ENCODE measurements around the gene CTTNBP2NL.
"Not testable (repeated sequence)": the region's sequence is repeated elsewhere in the genome, so short reads cannot be mapped to it uniquely, and the experiment has no call there.

Gene CTTNBP2NL

GRCh38 chr1:112397841-112398240 is 1.8 kb downstream of the CTTNBP2NL start:
- Histone ChIP-seq H3K4me3 (IDR thresholded peaks at IDR 0.05; ENCODE audit: insufficient read depth, low read depth, low read length) (no peak overlapping the region), H3K36me3 (ENCODE audit: insufficient read depth) (no peaks in the 10 kb centered on the region), H3K79me2 (ENCODE audit: insufficient read depth, low read depth) (no peaks in the 10 kb centered on the region), H3K27ac (no peak overlapping the region), H2AFZ (ENCODE audit: low read depth) (no peak overlapping the region), H3K27me3 (ENCODE audit: insufficient read depth, low read depth) (no peaks in the 10 kb centered on the region), H4K20me1 (ENCODE audit: insufficient read depth) (no peaks in the 10 kb centered on the region), H3K4me1 (ENCODE audit: low read depth, poor library complexity, severe bottlenecking) (peaks cover 5% of the 10 kb centered on the region), H3K4me2 (no peak overlapping the region), H3K9ac (no peak overlapping the region)
- TF ChIP-seq CTCF (conservative IDR thresholded peaks at IDR 0.05; ENCODE audit: low read depth, low read length) = no peak

- H3K4me1 ChIP-seq (ENCODE audit: low read depth, poor library complexity, severe bottlenecking) = peaks cover 5% of the 10 kb centered on the region
- no peak overlapping the region for H2AFZ ChIP-seq (ENCODE audit: low read depth)
- H3K27ac ChIP-seq = no peak overlapping the region
- H3K4me2 ChIP-seq = no peak overlapping the region
- no peaks in the 10 kb centered on the region for H3K27me3 ChIP-seq (ENCODE audit: insufficient read depth, low read depth)
- H3K79me2 ChIP-seq (ENCODE audit: insufficient read depth, low read depth) = no peaks in the 10 kb centered on the region
- H3K9ac ChIP-seq = no peak overlapping the region
- TF ChIP-seq CTCF (conservative IDR thresholded peaks at IDR 0.05; ENCODE audit: low read depth, low read length) = no peak
- H3K4me3 ChIP-seq (IDR thresholded peaks at IDR 0.05; ENCODE audit: insufficient read depth, low read depth, low read length) = no peak overlapping the region
- H3K36me3 ChIP-seq (ENCODE audit: insufficient read depth) = no peaks in the 10 kb centered on the region
- H4K20me1 ChIP-seq (ENCODE audit: insufficient read depth) = no peaks in the 10 kb centered on the region
Measured at GRCh38 chr1:112399456-112399855, 3.4 kb downstream of the CTTNBP2NL start.

GRCh38 chr1:112400706-112401105 is 4.7 kb downstream of the CTTNBP2NL start:
- not testable (repeated sequence) for H3K4me1 ChIP-seq (ENCODE audit: low read depth, poor library complexity, severe bottlenecking); H3K79me2 ChIP-seq (ENCODE audit: insufficient read depth, low read depth); H2AFZ ChIP-seq (ENCODE audit: low read depth); H4K20me1 ChIP-seq (ENCODE audit: insufficient read depth); H3K27me3 ChIP-seq (ENCODE audit: insufficient read depth, low read depth); H3K27ac ChIP-seq; H3K36me3 ChIP-seq (ENCODE audit: insufficient read depth); H3K4me3 ChIP-seq (IDR thresholded peaks at IDR 0.05; ENCODE audit: insufficient read depth, low read depth, low read length); H3K4me2 ChIP-seq; H3K9ac ChIP-seq

GRCh38 chr1:112402682-112403643 is 6.9 kb downstream of the CTTNBP2NL start:
- no peaks in the 10 kb centered on the region for H3K36me3 ChIP-seq (ENCODE audit: insufficient read depth)
- H3K27me3 ChIP-seq (ENCODE audit: insufficient read depth, low read depth) = no peaks in the 10 kb centered on the region
- no peaks in the 10 kb centered on the region for H3K79me2 ChIP-seq (ENCODE audit: insufficient read depth, low read depth)
- no peak overlapping the region for H3K9ac ChIP-seq
- H3K27ac ChIP-seq = no peak overlapping the region
- H2AFZ ChIP-seq (ENCODE audit: low read depth) = no peak overlapping the region
- no peak overlapping the region for H3K4me2 ChIP-seq
- H4K20me1 ChIP-seq (ENCODE audit: insufficient read depth) = no peaks in the 10 kb centered on the region
- H3K4me1 ChIP-seq (ENCODE audit: low read depth, poor library complexity, severe bottlenecking) = no peaks in the 10 kb centered on the region
- TF ChIP-seq CTCF (conservative IDR thresholded peaks at IDR 0.05; ENCODE audit: low read depth, low read length) = no peak
- no peak overlapping the region for H3K4me3 ChIP-seq (IDR thresholded peaks at IDR 0.05; ENCODE audit: insufficient read depth, low read depth, low read length)

GRCh38 chr1:112406771-112407170 is 10.8 kb downstream of the CTTNBP2NL start:
- no peak for TF ChIP-seq CTCF (conservative IDR thresholded peaks at IDR 0.05; ENCODE audit: low read depth, low read length)
- no peaks in the 10 kb centered on the region for H3K79me2 ChIP-seq (ENCODE audit: insufficient read depth, low read depth)
- H3K27me3 ChIP-seq (ENCODE audit: insufficient read depth, low read depth) = no peaks in the 10 kb centered on the region
- H3K36me3 ChIP-seq (ENCODE audit: insufficient read depth) = no peaks in the 10 kb centered on the region
- H3K9ac ChIP-seq = no peak overlapping the region
- H4K20me1 ChIP-seq (ENCODE audit: insufficient read depth) = no peaks in the 10 kb centered on the region
- H3K4me3 ChIP-seq (IDR thresholded peaks at IDR 0.05; ENCODE audit: insufficient read depth, low read depth, low read length) = no peak overlapping the region
- H3K4me2 ChIP-seq = no peak overlapping the region
- H3K4me1 ChIP-seq (ENCODE audit: low read depth, poor library complexity, severe bottlenecking) = no peaks in the 10 kb centered on the region
- H2AFZ ChIP-seq (ENCODE audit: low read depth) = no peak overlapping the region
- no peak overlapping the region for H3K27ac ChIP-seq
